Measurements from ENCODE around the gene ACIN1.

- TF ChIP-seq CHD2 (IDR thresholded peaks at IDR 0.05; ENCODE audit: borderline replicate concordance, low read depth, low read length), result no peak
- no peak for TF ChIP-seq ZNF217 (IDR thresholded peaks at IDR 0.05)
- TF ChIP-seq CTCF (IDR thresholded peaks at IDR 0.05 in 2 of 3, conservative IDR thresholded peaks at IDR 0.05 in 1 of 3; ENCODE audit: control insufficient read depth in 2 of 3, extremely low read depth in 1 of 3, insufficient read depth in 1 of 3, low read depth in 3 of 3, low read length in 3 of 3), result no peak
Observed at GRCh38 chr14:23136566-23137133, 41.7 kb upstream of the ACIN1 start.

Data from GM12878 (cell line).